ENCODE results near the gene MOCOS.
A peak's percentile ranks its signal among the peaks of the same experiment; 100 is the strongest.
"Not testable (repeated sequence)": the region's sequence is repeated elsewhere in the genome, so short reads cannot be mapped to it uniquely, and the experiment has no call there.

The MOCOS gene

GRCh38 chr18:36205166-36205565 is 17.9 kb downstream of the MOCOS start:
- DNase-seq = no peak

- no peak for DNase-seq
These were observed 20.0 kb downstream of the MOCOS start for GRCh38 chr18:36207303-36207702.

- not testable (repeated sequence) for DNase-seq
These were observed 20.7 kb downstream of the MOCOS start for GRCh38 chr18:36207969-36208368.

GRCh38 chr18:36211612-36212065 is 24.3 kb downstream of the MOCOS start:
- DNase-seq = peak; percentile 54

- DNase-seq = no peak
These were observed 25.2 kb downstream of the MOCOS start for GRCh38 chr18:36212301-36213171.

GRCh38 chr18:36214811-36215210 is 27.5 kb downstream of the MOCOS start:
- no peak for DNase-seq

- no peak for DNase-seq
These were observed 28.3 kb downstream of the MOCOS start for GRCh38 chr18:36215577-36215976.

- no peak for DNase-seq
These were observed 30.1 kb downstream of the MOCOS start for GRCh38 chr18:36217348-36217747.

- no peak for DNase-seq
These were observed 41.9 kb downstream of the MOCOS start for GRCh38 chr18:36229188-36229587.

- not testable (repeated sequence) for DNase-seq
These were observed 53.2 kb downstream of the MOCOS start for GRCh38 chr18:36240510-36240909.

- no peak for DNase-seq
These were observed 54.5 kb downstream of the MOCOS start for GRCh38 chr18:36241831-36242230.

- no peak for DNase-seq
These were observed 59.7 kb downstream of the MOCOS start for GRCh38 chr18:36247036-36247435.

GRCh38 chr18:36249392-36249791 is 62.1 kb downstream of the MOCOS start:
- DNase-seq = no peak

GRCh38 chr18:36250827-36251226 is 63.5 kb downstream of the MOCOS start:
- no peak for DNase-seq

- DNase-seq = no peak
These were observed 67.9 kb downstream of the MOCOS start for GRCh38 chr18:36255072-36255698.

- no peak for DNase-seq
These were observed 68.8 kb downstream of the MOCOS start for GRCh38 chr18:36256094-36256493.

GRCh38 chr18:36262971-36263370 is 75.7 kb downstream of the MOCOS start:
- no peak for DNase-seq

GRCh38 chr18:36264283-36264682 is 77.0 kb downstream of the MOCOS start:
- DNase-seq = no peak

- DNase-seq = no peak
These were observed 77.7 kb downstream of the MOCOS start for GRCh38 chr18:36265015-36265414.

- DNase-seq = no peak
These were observed 81.9 kb downstream of the MOCOS start for GRCh38 chr18:36269157-36269556.

GRCh38 chr18:36271153-36271552 is 83.9 kb downstream of the MOCOS start:
- no peak for DNase-seq

GRCh38 chr18:36273347-36273746 is 86.0 kb downstream of the MOCOS start:
- DNase-seq = no peak

- DNase-seq = no peak
These were observed 86.9 kb downstream of the MOCOS start for GRCh38 chr18:36274083-36274715.

GRCh38 chr18:36275561-36275960 is 88.3 kb downstream of the MOCOS start:
- DNase-seq = no peak

Measured in fibroblast of upper back skin (primary cell).